Thoracic aorta (tissue), 2 donors: ENCODE results near the gene GNAI2. TPM values are rescaled to one million over a fixed set of nuclear protein-coding genes. Genes with fewer than 3 reads are reported as not detected.

Source experiments
- ATAC-seq: fragments of 150-250 bp; one replicate; pipeline ENCODE4 v1.8.0; 2017; ENCODE audit warnings: low read depth; ENCODE audit not compliant: insufficient number of reproducible peaks, low FRiP score
- DNase-seq: peaks from one replicate; pipeline ENCODE4 v3.0.0-alpha.2; 2020; ENCODE audit warnings: low spot score
- H3K27ac ChIP-seq, 2 donors: fragments of 200-600 bp; sonication (generic); 1 replicate in 1 of 2; 2 replicates in 1 of 2; pipeline ENCODE4 v1.5.1; 2016; ENCODE audit warnings: mild to moderate bottlenecking in 2 of 2, moderate library complexity in 2 of 2
- H3K27me3 ChIP-seq: fragments of 200-600 bp; sonication (generic); replicated peaks from 2 replicates; pipeline ENCODE4 v1.6.0; 2016; ENCODE audit warnings: mild to moderate bottlenecking; ENCODE audit not compliant: insufficient read depth
- H3K36me3 ChIP-seq: fragments of 200-600 bp; sonication (generic); one replicate; pipeline ENCODE4 v1.5.1; 2016
- H3K4me1 ChIP-seq, 2 donors: fragments of 200-600 bp; sonication (generic); 1 replicate in 1 of 2; 2 replicates in 1 of 2; pipeline versions ENCODE4 v1.5.1 to v1.6.0; 2016; ENCODE audit warnings: low read depth in 2 of 2, mild to moderate bottlenecking in 1 of 2; ENCODE audit not compliant: control insufficient read depth in 1 of 2
- H3K4me3 ChIP-seq: fragments of 200-600 bp; sonication (generic); 2 replicates; pipeline ENCODE4 v1.5.1; 2016; ENCODE audit warnings: mild to moderate bottlenecking
- H3K9me3 ChIP-seq: fragments of 200-600 bp; sonication (generic); 2 replicates; pipeline ENCODE4 v1.5.1; 2016
- total RNA-seq, 2 donors: library from RNA; depleted of rRNA; stranded (reverse); fragments of >200 nt; gene quantifications; one replicate each; pipeline versions ENCODE4 v1.1.0 to v1.2.3, GENCODE V29; 2016
- TF ChIP-seq, protein P1 (sequence below): fragments of 200-600 bp; sonication (generic); IDR thresholded peaks from one replicate; pipeline ENCODE4 v1.5.1; 2019; ENCODE audit warnings: antibody characterized with exemption

Gene GNAI2
- total RNA-seq, 2 donors from 2014 or later, result 183 to 337 TPM

DNA sequence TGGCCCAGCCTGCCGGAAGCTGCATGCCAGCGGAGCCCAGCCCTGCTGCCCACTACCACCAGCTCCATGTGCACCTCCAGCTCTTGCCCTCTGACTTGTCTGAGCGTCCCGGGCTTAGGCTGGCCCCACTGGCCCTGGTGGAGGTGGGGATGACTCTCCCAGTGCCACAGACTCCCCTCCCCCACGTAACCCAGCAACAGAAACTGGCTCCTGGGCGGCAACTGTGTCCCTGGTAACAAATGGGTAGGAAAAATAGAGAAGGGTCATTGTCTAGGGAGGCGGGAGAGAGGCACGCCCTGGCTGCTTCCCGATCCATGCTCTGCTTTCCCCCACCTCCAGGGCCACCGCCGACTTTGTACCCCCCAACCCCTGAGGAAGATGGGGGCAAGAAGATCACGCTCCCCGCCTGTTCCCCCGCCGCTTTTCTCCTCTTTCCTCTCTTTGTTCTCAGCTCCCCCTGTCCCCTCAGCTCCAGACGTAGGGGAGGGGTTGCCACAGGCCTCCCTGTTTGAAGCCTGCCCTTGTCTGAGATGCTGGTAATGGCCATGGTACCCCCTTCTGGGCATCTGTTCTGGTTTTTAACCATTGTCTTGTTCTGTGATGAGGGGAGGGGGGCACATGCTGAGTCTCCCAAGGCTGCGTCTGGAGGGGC, 22.2 kb downstream of the GNAI2 start:
- DNase-seq (no peak), ATAC-seq (no peak)
- no peak overlapping the region for H3K4me3 ChIP-seq
- peaks cover 23 to 51% of the 10 kb centered on the region in 2 donors for H3K4me1 ChIP-seq
- H3K9me3 ChIP-seq, result no peaks in the 10 kb centered on the region
- peaks cover 39% of the 10 kb centered on the region for H3K36me3 ChIP-seq
- TF ChIP-seq, protein P1, sequence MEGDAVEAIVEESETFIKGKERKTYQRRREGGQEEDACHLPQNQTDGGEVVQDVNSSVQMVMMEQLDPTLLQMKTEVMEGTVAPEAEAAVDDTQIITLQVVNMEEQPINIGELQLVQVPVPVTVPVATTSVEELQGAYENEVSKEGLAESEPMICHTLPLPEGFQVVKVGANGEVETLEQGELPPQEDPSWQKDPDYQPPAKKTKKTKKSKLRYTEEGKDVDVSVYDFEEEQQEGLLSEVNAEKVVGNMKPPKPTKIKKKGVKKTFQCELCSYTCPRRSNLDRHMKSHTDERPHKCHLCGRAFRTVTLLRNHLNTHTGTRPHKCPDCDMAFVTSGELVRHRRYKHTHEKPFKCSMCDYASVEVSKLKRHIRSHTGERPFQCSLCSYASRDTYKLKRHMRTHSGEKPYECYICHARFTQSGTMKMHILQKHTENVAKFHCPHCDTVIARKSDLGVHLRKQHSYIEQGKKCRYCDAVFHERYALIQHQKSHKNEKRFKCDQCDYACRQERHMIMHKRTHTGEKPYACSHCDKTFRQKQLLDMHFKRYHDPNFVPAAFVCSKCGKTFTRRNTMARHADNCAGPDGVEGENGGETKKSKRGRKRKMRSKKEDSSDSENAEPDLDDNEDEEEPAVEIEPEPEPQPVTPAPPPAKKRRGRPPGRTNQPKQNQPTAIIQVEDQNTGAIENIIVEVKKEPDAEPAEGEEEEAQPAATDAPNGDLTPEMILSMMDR, result no peak
- H3K27ac ChIP-seq, result no peak overlapping the region
- no peaks in the 10 kb centered on the region for H3K27me3 ChIP-seq

DNA sequence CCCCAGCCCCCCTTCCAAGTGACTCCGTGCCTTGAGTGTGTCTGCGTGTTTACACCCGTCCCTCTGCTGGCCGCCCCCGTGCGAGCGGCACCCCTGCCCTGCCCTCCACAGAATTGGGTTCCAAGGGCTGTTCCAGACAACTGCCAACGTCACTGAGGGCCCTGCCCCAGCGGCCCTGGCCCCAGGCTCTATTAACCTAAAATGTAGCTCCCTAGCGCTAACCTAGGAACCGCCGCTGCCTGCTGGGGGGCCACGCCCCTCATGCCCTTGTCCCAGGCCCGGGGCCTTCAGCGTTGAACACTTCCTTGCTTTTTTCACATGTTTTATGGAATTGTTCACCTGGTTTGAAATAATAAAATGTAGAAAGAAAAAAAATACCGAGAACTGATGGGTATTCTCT, 23.0 kb downstream of the GNAI2 start:
- Histone ChIP-seq H3K4me3 (no peak overlapping the region), H3K4me1 (peaks cover 28 to 59% of the 10 kb centered on the region in 2 donors), H3K36me3 (peaks cover 35% of the 10 kb centered on the region), H3K9me3 (no peaks in the 10 kb centered on the region), H3K27me3 (no peaks in the 10 kb centered on the region), H3K27ac (peak overlapping the region; percentile 97 to 98)
- no peak for DNase-seq
- TF ChIP-seq, protein P1, result no peak
- no peak for ATAC-seq

DNA sequence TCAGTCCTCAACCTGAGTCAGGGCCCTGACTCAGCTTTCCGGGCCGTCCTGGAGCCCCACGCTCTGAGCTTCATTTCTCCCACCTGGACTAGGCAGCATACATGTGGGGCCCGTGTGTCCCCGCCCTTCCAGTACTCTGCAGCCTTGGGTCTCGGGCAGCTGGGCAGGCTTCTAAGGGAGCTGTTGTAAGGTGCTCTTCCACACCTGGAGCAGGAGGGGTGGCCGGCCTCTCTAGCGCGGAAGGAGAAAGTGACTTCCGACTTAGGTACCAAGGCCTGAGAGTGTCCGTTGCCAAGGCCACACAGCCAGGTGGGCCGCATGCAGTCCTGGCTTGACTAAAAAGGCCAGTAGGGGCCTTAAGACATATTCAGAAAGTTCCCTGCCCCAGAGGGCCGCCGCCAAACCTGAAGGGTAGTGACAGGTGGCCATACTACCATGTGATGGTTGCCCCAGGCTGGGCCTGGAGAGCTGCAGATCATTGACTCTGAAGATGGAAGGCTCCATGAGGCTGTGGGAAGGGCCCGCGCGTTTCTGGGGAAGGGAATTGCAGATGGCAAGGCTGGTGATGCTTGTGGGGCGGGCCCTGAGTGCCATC, 23.5 kb downstream of the GNAI2 start:
- ATAC-seq (no peak), DNase-seq (no peak)
- Histone ChIP-seq H3K9me3 (no peaks in the 10 kb centered on the region), H3K36me3 (peaks cover 35% of the 10 kb centered on the region), H3K27ac (peak overlapping the region; percentile 97 to 98), H3K4me3 (peak overlapping the region; percentile 68), H3K4me1 (peaks cover 27 to 60% of the 10 kb centered on the region in 2 donors), H3K27me3 (no peaks in the 10 kb centered on the region)
- TF ChIP-seq, protein P1, result no peak

DNA sequence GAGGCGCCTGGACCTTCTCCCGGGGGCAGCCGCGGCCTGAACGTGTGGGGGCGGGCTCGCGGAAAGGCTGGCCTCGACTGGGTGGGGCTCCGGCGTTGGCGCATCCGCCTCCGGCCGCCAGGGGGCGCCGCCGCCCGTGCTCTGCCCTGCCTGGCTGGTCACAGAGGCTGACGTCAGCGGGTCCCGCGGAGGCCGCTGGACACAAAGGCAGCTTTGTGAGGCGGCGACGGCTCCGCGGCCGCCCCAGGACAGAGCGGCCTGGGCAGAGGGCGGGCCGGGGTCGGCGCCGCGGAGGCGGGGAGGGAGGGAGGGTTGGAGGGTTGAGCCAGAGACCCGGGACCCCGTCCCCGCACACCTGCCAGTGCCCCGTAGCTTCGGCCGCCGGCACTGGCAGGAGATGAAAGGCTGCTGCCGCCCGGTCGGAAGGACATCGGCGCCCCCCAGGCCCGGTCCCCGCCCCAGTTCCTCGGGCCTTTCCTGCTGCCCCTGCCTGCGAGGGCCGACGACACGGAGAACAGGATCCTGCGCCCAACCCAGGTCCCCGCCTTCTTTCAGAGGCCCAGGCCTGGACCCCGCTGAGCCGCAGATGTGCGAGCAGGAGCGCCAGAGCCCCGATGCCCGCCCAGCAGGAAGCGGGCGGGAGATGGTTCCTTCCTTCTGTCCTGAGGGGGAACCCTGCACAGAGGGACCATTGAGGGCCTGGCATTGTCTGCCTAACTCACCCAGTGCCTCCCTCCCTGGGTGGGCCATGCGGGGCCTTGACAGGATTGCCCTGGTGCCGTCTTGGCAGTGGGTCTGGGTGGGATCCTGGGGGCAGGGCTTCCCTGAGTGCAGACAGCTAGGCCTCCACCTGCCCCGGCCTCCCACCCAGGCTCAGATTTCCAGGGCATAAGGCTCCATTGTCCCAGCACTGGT, 24.3 kb downstream of the GNAI2 start:
- Histone ChIP-seq H3K4me3 (peak overlapping the region; percentile 68), H3K9me3 (no peaks in the 10 kb centered on the region), H3K4me1 (peaks cover 24 to 60% of the 10 kb centered on the region in 2 donors), H3K36me3 (peaks cover 34% of the 10 kb centered on the region), H3K27ac (peak overlapping the region; percentile 97 to 98), H3K27me3 (no peaks in the 10 kb centered on the region)
- DNase-seq (peak; percentile 75), ATAC-seq (peak; percentile 59)
- TF ChIP-seq, protein P1, result peak; percentile 100

DNA sequence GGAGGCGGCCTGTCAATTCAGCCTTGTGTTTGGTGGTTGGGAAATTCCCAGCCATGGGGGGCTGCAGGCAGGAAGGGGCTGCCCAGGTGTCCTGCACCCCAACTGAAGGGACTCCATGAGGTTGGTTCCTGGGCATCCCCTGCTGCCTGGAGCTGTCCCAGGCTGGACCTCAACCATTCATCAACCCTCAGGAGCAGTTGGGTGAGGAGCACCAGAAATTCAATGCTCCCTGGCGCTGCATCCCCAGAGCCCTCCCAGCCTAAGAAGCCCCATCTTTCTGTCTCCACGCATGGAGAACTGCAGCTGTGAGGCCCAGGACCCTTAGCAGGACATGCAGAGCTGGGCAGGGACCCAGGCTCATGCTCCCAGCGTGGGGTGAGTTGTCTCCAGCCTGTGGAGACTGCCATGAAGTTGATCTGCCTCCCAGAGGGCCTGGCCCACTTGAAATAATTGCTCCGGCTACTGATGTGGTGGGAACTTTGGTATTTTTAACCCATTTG, 25.0 kb downstream of the GNAI2 start:
- DNase-seq (no peak), ATAC-seq (no peak)
- Histone ChIP-seq H3K36me3 (peaks cover 30% of the 10 kb centered on the region), H3K4me3 (peak overlapping the region; percentile 68), H3K4me1 (peaks cover 24 to 63% of the 10 kb centered on the region in 2 donors), H3K27me3 (no peaks in the 10 kb centered on the region), H3K9me3 (no peaks in the 10 kb centered on the region), H3K27ac (peak overlapping the region; percentile 97 to 98)
- TF ChIP-seq, protein P1, result no peak
